Sigmoid colon (tissue), 7 donors: ENCODE results near the gene MASP1. TPM values are rescaled to one million over a fixed set of nuclear protein-coding genes. Genes with fewer than 3 reads are reported as not detected.

Experiments used
- DNase-seq: peaks from one replicate; pipeline ENCODE4 v3.0.0-alpha.2; 2019
- H3K27ac ChIP-seq, 4 donors: fragments of 200-600 bp; sonication (generic); one replicate each; pipeline ENCODE4 v1.5.1; 2016 to 2019; ENCODE audit warnings: mild to moderate bottlenecking in 1 of 4
- H3K27me3 ChIP-seq, 3 donors: fragments of 200-600 bp; sonication (generic); one replicate each; pipeline ENCODE4 v1.5.1; 2019; ENCODE audit warnings: mild to moderate bottlenecking in 1 of 3
- H3K36me3 ChIP-seq, 4 donors: fragments of 200-600 bp; sonication (generic); one replicate each; pipeline ENCODE4 v1.5.1; 2016 to 2019
- H3K4me1 ChIP-seq, 4 donors: fragments of 200-600 bp; sonication (generic); one replicate each; pipeline ENCODE4 v1.5.1; 2017 to 2019
- H3K4me3 ChIP-seq, 4 donors: fragments of 200-600 bp; sonication (generic); one replicate each; pipeline ENCODE4 v1.5.1; 2017 to 2019; ENCODE audit warnings: mild to moderate bottlenecking in 2 of 4, moderate library complexity in 1 of 4
- H3K9me3 ChIP-seq, 4 donors: fragments of 200-600 bp in 3 of 4; sonication (generic) in 3 of 4; one replicate each; pipeline versions ENCODE4 v1.5.1 to v1.6.1; 2013 to 2019
- EP300 ChIP-seq, 4 donors: sonication (generic); formaldehyde crosslinking; IDR thresholded peaks; one replicate each; pipeline ENCODE4 v1.6.1; 2017; ENCODE audit warnings: antibody characterized with exemption in 4 of 4
- POLR2A ChIP-seq, 2 donors: fragments of 450-650 bp; IDR thresholded peaks; one replicate each; pipeline ENCODE4 v1.6.1; 2016; ENCODE audit warnings: antibody characterized with exemption in 2 of 2, mild to moderate bottlenecking in 2 of 2, moderate library complexity in 2 of 2
- POLR2AphosphoS5 ChIP-seq, 4 donors: sonication (generic); formaldehyde crosslinking; IDR thresholded peaks; one replicate each; pipeline ENCODE4 v1.6.1; 2017; ENCODE audit warnings: antibody characterized with exemption in 4 of 4
- WGBS, 2 donors: extraction: QIAGEN DNeasy Blood & Tissue Kit; methylation state at CpG; one replicate each; pipeline ENCODE4 v1.1.7; 2013; 5-methylcytosine and 5-hydroxymethylcytosine counted together
- intact Hi-C: fragments of 100-400 bp; cut with DNase I; formaldehyde crosslinking; loops from one replicate; pipeline ENCODE4 v1.15.1; 2023
- polyA plus RNA-seq, 3 donors: library from polyadenylated mRNA; stranded (reverse); fragments of 200-250 nt; gene quantifications; one replicate each; pipeline ENCODE4 v1.2.3, GENCODE V29; 2013
- total RNA-seq, 4 donors: library from RNA; depleted of rRNA; stranded (reverse); fragments of >200 nt; gene quantifications; one replicate each; pipeline ENCODE4 v1.1.0, GENCODE V29; 2016
- TF ChIP-seq, protein P1 (sequence below), 4 experiments: fragments of 450-650 bp in 3 of 4; fragments of 200-600 bp in 1 of 4; IDR thresholded peaks; one replicate each; pipeline ENCODE4 v1.5.1; 2016 to 2019; ENCODE audit warnings: antibody characterized with exemption in 4 of 4, mild to moderate bottlenecking in 3 of 4, moderate library complexity in 2 of 4
- donor health status: healthy with polysubstance abuse.
- donor health status: Bipolar disorder and iron deficiency.
- donor health status: healthy.

The MASP1 gene
- total and polyA plus RNA-seq, 7 donors, result 0.69 to 236 (median 93.5) TPM

DNA sequence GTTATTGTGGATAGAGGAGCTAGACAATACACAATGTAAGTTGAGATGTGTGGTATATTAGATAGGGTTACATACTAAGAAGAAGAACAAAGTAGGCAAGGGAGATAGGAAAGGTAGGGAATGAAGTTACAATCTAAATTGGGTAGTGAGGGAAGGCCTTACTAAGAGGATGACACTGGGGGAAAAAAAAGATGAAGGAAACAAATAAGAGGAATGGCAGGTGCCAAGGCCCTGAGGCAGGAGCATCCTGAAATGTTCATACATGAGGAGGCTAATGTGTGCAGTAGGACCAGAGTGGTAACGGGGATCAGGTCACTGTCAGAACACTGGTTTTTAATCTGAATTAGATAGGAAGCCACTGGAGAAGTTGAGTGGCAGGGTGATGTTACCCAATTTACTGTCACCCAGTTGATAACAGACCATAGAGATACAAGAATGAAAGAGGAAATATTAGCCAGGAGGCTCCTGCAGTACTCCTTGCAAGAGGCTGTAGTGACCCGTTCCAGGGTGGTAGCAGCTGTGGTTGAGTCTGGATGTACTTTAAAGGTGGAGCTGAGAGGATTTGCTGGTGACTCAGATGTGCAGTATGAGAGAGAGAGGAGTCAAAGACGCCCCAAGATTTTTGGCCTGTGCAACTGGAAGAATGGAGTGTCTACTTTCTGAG lies 79.9 kb downstream of the MASP1 start:
- TF ChIP-seq POLR2A (IDR thresholded peaks at IDR 0.05), result no peak
- TF ChIP-seq POLR2AphosphoS5 (IDR thresholded peaks at IDR 0.05), result no peak
- TF ChIP-seq, protein P1, sequence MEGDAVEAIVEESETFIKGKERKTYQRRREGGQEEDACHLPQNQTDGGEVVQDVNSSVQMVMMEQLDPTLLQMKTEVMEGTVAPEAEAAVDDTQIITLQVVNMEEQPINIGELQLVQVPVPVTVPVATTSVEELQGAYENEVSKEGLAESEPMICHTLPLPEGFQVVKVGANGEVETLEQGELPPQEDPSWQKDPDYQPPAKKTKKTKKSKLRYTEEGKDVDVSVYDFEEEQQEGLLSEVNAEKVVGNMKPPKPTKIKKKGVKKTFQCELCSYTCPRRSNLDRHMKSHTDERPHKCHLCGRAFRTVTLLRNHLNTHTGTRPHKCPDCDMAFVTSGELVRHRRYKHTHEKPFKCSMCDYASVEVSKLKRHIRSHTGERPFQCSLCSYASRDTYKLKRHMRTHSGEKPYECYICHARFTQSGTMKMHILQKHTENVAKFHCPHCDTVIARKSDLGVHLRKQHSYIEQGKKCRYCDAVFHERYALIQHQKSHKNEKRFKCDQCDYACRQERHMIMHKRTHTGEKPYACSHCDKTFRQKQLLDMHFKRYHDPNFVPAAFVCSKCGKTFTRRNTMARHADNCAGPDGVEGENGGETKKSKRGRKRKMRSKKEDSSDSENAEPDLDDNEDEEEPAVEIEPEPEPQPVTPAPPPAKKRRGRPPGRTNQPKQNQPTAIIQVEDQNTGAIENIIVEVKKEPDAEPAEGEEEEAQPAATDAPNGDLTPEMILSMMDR (IDR thresholded peaks at IDR 0.05), result no peak
- no peak for TF ChIP-seq EP300 (IDR thresholded peaks at IDR 0.05)
- peak overlapping the region in 3 of 4 donors; percentile 55 to 76 (median 76) for H3K27ac ChIP-seq
- WGBS, 2 donors, result 84 to 88% methylated on average over 3 of the region's 3 CpGs
- H3K27me3 ChIP-seq, result no peaks in the 10 kb centered on the region
- H3K4me3 ChIP-seq, result no peak overlapping the region
- no peaks in the 10 kb centered on the region for H3K9me3 ChIP-seq
- peaks cover 0 to 61% (median 59%) of the 10 kb centered on the region in 4 donors for H3K4me1 ChIP-seq
- intact Hi-C loops, result no loop called here
- DNase-seq, result no peak
- H3K36me3 ChIP-seq, result no peaks in the 10 kb centered on the region

DNA sequence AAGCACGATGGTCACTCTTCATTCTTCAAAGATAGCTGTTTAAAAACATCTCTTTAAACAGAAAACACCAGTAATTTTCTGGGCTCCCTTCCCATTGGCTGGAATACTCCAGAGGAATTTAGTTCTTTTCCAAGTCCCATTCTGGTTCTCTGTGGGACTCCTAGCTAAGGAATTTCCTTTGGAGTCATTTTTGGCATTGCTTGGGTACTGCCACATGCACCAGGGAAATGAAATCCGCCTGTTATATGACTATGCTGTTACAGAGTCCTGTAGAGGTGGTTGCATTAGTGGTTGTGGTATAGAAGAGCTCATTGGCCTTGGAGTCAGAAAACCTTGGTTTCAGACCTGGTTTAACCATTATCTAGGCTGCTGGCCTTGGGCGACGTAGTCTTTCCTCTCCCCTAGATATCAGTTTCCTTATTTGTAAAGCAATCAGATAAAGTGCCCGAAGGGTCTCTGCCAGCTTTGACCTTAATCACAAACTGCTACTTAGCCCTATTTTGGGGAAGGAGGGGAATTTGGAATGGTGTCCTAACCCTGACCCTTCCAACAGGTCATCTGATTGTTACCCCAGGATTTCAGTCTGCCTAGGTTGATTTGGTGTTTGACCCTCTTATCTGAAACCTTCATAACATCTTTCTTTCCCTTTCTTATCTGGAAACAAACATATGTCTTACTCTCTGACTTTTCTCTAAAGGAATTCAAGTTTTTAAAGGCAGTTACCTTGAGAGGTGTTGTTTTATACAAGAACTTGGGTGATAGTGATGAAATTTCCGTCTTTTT lies 80.8 kb downstream of the MASP1 start:
- DNase-seq, result no peak
- Histone ChIP-seq H3K4me1 (peaks cover 0 to 70% (median 67%) of the 10 kb centered on the region in 4 donors), H3K27ac (peak overlapping the region in 3 of 4 donors; percentile 55 to 76 (median 76)), H3K4me3 (no peak overlapping the region), H3K9me3 (no peaks in the 10 kb centered on the region), H3K27me3 (no peaks in the 10 kb centered on the region), H3K36me3 (no peaks in the 10 kb centered on the region)
- intact Hi-C loops, result no loop called here
- WGBS, 2 donors, result 46 to 71% methylated on average over 6 of the region's 6 CpGs
- TF ChIP-seq EP300 (IDR thresholded peaks at IDR 0.05) (no peak), POLR2AphosphoS5 (IDR thresholded peaks at IDR 0.05) (no peak), POLR2A (IDR thresholded peaks at IDR 0.05) (no peak)
- TF ChIP-seq, protein P1 (IDR thresholded peaks at IDR 0.05), result no peak

- H3K27ac ChIP-seq, result peak overlapping the region; percentile 3 to 76 (median 74)
- no peaks in the 10 kb centered on the region for H3K27me3 ChIP-seq
- H3K36me3 ChIP-seq, result no peaks in the 10 kb centered on the region
- intact Hi-C loops, result no loop called here
- DNase-seq, result no peak
- H3K9me3 ChIP-seq, result no peaks in the 10 kb centered on the region
- H3K4me1 ChIP-seq, result peaks cover 0 to 72% (median 71%) of the 10 kb centered on the region in 4 donors
- 71 to 75% methylated on average over 1 of the region's 1 CpG for WGBS, 2 donors
- TF ChIP-seq POLR2AphosphoS5 (IDR thresholded peaks at IDR 0.05), result no peak
- TF ChIP-seq POLR2A (IDR thresholded peaks at IDR 0.05), result no peak
- TF ChIP-seq, protein P1 (IDR thresholded peaks at IDR 0.05), result no peak
- TF ChIP-seq EP300 (IDR thresholded peaks at IDR 0.05), result no peak
- H3K4me3 ChIP-seq, result no peak overlapping the region
Observed at GRCh38 chr3:187210091-187210490, 81.4 kb downstream of the MASP1 start.

DNA sequence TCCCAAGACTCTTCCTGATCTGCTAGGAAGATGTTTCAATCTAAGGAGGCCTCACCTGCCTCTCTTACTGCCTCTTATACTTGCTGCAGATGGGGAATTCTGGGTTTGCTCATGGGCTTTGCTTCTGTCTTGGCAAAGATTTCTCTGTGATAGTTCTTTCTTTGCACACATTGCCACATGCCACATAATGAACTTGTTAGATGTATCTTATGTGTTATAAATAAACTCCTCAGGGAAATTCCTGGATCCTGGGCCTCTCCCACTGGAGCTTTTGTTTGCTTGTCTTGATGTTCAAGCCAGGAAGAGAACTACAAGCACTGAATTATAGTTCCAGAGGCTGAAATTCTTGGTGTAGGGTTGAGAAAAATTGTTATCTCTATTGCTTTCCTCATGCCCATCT lies 82.0 kb downstream of the MASP1 start:
- H3K36me3 ChIP-seq, result no peaks in the 10 kb centered on the region
- no peak overlapping the region for H3K4me3 ChIP-seq
- intact Hi-C loops, result no loop called here
- H3K4me1 ChIP-seq, result peaks cover 0 to 72% (median 71%) of the 10 kb centered on the region in 4 donors
- TF ChIP-seq POLR2A (IDR thresholded peaks at IDR 0.05) (no peak), POLR2AphosphoS5 (IDR thresholded peaks at IDR 0.05) (no peak), EP300 (IDR thresholded peaks at IDR 0.05) (no peak)
- TF ChIP-seq, protein P1 (IDR thresholded peaks at IDR 0.05), result no peak
- H3K9me3 ChIP-seq, result no peaks in the 10 kb centered on the region
- H3K27ac ChIP-seq, result peak overlapping the region; percentile 3 to 76 (median 74)
- no peaks in the 10 kb centered on the region for H3K27me3 ChIP-seq
- no peak for DNase-seq
